Measurements from ENCODE around the gene SIK3.

The SIK3 gene

GRCh38 chr11:116930586-116930985 is 167.6 kb downstream of the SIK3 start:
- H3K4me3 ChIP-seq (ENCODE audit: low read depth, low read length), result no peak overlapping the region
- DNase-seq (ENCODE audit: low read depth), result no peak
- TF ChIP-seq POLR2A (IDR thresholded peaks at IDR 0.05; ENCODE audit: extremely low read depth, insufficient read length), result no peak
- TF ChIP-seq MYC (IDR thresholded peaks at IDR 0.05; ENCODE audit: low read depth, low read length), result no peak
- TF ChIP-seq CTCF (IDR thresholded peaks at IDR 0.05; ENCODE audit: low read depth, low read length), result no peak
- no peak for TF ChIP-seq MAX (IDR thresholded peaks at IDR 0.05; ENCODE audit: low read depth, low read length)

GRCh38 chr11:116930177-116930576 is 168.1 kb downstream of the SIK3 start:
- no peak overlapping the region for H3K4me3 ChIP-seq (ENCODE audit: low read depth, low read length)
- no peak for TF ChIP-seq POLR2A (IDR thresholded peaks at IDR 0.05; ENCODE audit: extremely low read depth, insufficient read length)
- no peak for TF ChIP-seq MYC (IDR thresholded peaks at IDR 0.05; ENCODE audit: low read depth, low read length)
- TF ChIP-seq CTCF (IDR thresholded peaks at IDR 0.05; ENCODE audit: low read depth, low read length), result no peak
- TF ChIP-seq MAX (IDR thresholded peaks at IDR 0.05; ENCODE audit: low read depth, low read length), result no peak
- DNase-seq (ENCODE audit: low read depth), result peak; percentile 77

- DNase-seq (ENCODE audit: low read depth), result no peak
- no peak overlapping the region for H3K4me3 ChIP-seq (ENCODE audit: low read depth, low read length)
- TF ChIP-seq POLR2A (IDR thresholded peaks at IDR 0.05; ENCODE audit: extremely low read depth, insufficient read length) (no peak), CTCF (IDR thresholded peaks at IDR 0.05; ENCODE audit: low read depth, low read length) (no peak), MYC (IDR thresholded peaks at IDR 0.05; ENCODE audit: low read depth, low read length) (no peak), MAX (IDR thresholded peaks at IDR 0.05; ENCODE audit: low read depth, low read length) (no peak)
These were observed 168.7 kb downstream of the SIK3 start for GRCh38 chr11:116929414-116930090.

- DNase-seq (ENCODE audit: low read depth), result peak; percentile 56
- H3K4me3 ChIP-seq (ENCODE audit: low read depth, low read length), result no peak overlapping the region
- TF ChIP-seq POLR2A (IDR thresholded peaks at IDR 0.05; ENCODE audit: extremely low read depth, insufficient read length) (no peak), MYC (IDR thresholded peaks at IDR 0.05; ENCODE audit: low read depth, low read length) (no peak), CTCF (IDR thresholded peaks at IDR 0.05; ENCODE audit: low read depth, low read length) (no peak), MAX (IDR thresholded peaks at IDR 0.05; ENCODE audit: low read depth, low read length) (no peak)
These were observed 169.4 kb downstream of the SIK3 start for GRCh38 chr11:116928845-116929244.

GRCh38 chr11:116928102-116928777 is 170.0 kb downstream of the SIK3 start:
- H3K4me3 ChIP-seq (ENCODE audit: low read depth, low read length), result no peak overlapping the region
- TF ChIP-seq POLR2A (IDR thresholded peaks at IDR 0.05; ENCODE audit: extremely low read depth, insufficient read length), result no peak
- peak; percentile 35; the same call in 1 of the 2 replicates for TF ChIP-seq MAX (IDR thresholded peaks at IDR 0.05; ENCODE audit: low read depth, low read length)
- DNase-seq (ENCODE audit: low read depth), result peak; percentile 85
